HCT116 (cell line): ENCODE measurements around the gene TPD52L1. TPM values are rescaled to one million over a fixed set of nuclear protein-coding genes. Genes with fewer than 3 reads are reported as not detected.

Experiments used
- ATAC-seq: fragments of 200-7000 bp; cut with Tn5 transposase; 2 replicates; pipeline ENCODE4 v1.9.1; 2020; ENCODE audit warnings: mild to moderate bottlenecking, moderate library complexity
- BruUV-seq: library from RNA; stranded (reverse); fragments of 400-500 nt; replicated peaks from 2 replicates; lab custom pipeline; 2021; lab: Mats Ljungman, UMichigan
- CTCF ChIA-PET: fragments of 300-600 bp; sonication (Branson Sonifier 250); formaldehyde crosslinking; loops from one replicate; lab custom pipeline; 2021; ENCODE audit warnings: antibody characterized with exemption; lab: Charles Lee
- POLR2A ChIA-PET: fragments of 300-600, 350-600 bp; sonication (Branson Sonifier 250); formaldehyde crosslinking; loops from one replicate; lab custom pipeline; 2021; ENCODE audit warnings: antibody characterized with exemption; lab: Charles Lee
- RAD21 ChIA-PET, 2 experiments: fragments of 300-600 bp; sonication (Branson Sonifier 250); formaldehyde crosslinking; loops; one replicate each; lab custom pipeline; 2023; ENCODE audit warnings: low total read pairs in 2 of 2; ENCODE audit not compliant: uncharacterized antibody in 2 of 2, unreplicated experiment in 2 of 2, low non-redundant PET in 1 of 2; lab: Charles Lee
- DNase-seq: peaks from one replicate; pipeline ENCODE4 v3.0.0-alpha.2; 2010; ENCODE audit warnings: low read depth, low spot score
- H2AFZ ChIP-seq: fragments of 200-600 bp; shearing (Covaris generic), sonication (generic); 2 replicates; pipeline ENCODE4 v1.6.1; 2017; ENCODE audit warnings: low read depth, mixed run types, mixed read lengths, antibody characterized with exemption, low read length; ENCODE audit not compliant: poor library complexity, severe bottlenecking
- H3K27ac ChIP-seq: 2 replicates; pipeline ENCODE4 v1.5.1; 2012; ENCODE audit warnings: low read depth, low read length
- H3K27me3 ChIP-seq: fragments of 200-600 bp; sonication (generic); 2 replicates; pipeline ENCODE4 v1.6.1; 2016; ENCODE audit warnings: mixed run types, low read length, mixed read lengths; ENCODE audit not compliant: insufficient read depth
- H3K36me3 ChIP-seq, 2 experiments: fragments of 200-500 bp in 1 of 2; fragments of 200-600 bp in 1 of 2; sonication (Bioruptor generic) in 1 of 2; sonication (generic) in 1 of 2; 2 replicates each; pipeline versions ENCODE4 v1.5.1 to v1.6.1; 2014 to 2016; ENCODE audit warnings: low read length in 2 of 2, inconsistent platforms in 1 of 2, mixed read lengths in 1 of 2, mixed run types in 1 of 2; ENCODE audit not compliant: insufficient read depth in 2 of 2, control insufficient read depth in 1 of 2
- H3K4me1 ChIP-seq, 2 experiments: fragments of 200-600 bp in 1 of 2; sonication (generic) in 1 of 2; 2 replicates each; pipeline versions ENCODE4 v1.5.1 to v1.6.1; 2012 to 2017; ENCODE audit warnings: low read length in 2 of 2, inconsistent platforms in 1 of 2, mild to moderate bottlenecking in 1 of 2, mixed read lengths in 1 of 2, mixed run types in 1 of 2, moderate library complexity in 1 of 2; ENCODE audit not compliant: insufficient read depth in 2 of 2, control insufficient read depth in 1 of 2
- H3K4me2 ChIP-seq: fragments of 200-600 bp; sonication (generic); 2 replicates; pipeline ENCODE4 v1.6.1; 2017; ENCODE audit warnings: mixed run types, low read length, mixed read lengths
- H3K4me3 ChIP-seq, 2 experiments: fragments of 200-600 bp in 1 of 2; sonication (generic) in 1 of 2; replicated peaks in 1 of 2; 2 replicates each; pipeline ENCODE4 v1.5.1; 2011 to 2016; ENCODE audit warnings: low read length in 2 of 2, control low read depth in 1 of 2, low read depth in 1 of 2, mild to moderate bottlenecking in 1 of 2, mixed read lengths in 1 of 2, mixed run types in 1 of 2
- H3K79me2 ChIP-seq: fragments of 200-600 bp; sonication (generic); 2 replicates; pipeline ENCODE4 v1.6.1; 2017; ENCODE audit warnings: mild to moderate bottlenecking, mixed run types, low read length, moderate library complexity, mixed read lengths; ENCODE audit not compliant: insufficient read depth
- H3K9ac ChIP-seq: fragments of 200-600 bp; sonication (generic); 2 replicates; pipeline ENCODE4 v1.6.1; 2016; ENCODE audit warnings: low read length, mixed read lengths
- H3K9me2 ChIP-seq: fragments of 200-600 bp; sonication (generic), shearing (Covaris generic); 2 replicates; pipeline ENCODE4 v1.6.1; 2017; ENCODE audit warnings: mixed run types, mild to moderate bottlenecking, moderate library complexity; ENCODE audit not compliant: insufficient read depth
- H3K9me3 ChIP-seq, 2 experiments: fragments of 200-500 bp in 1 of 2; fragments of 200-600 bp in 1 of 2; sonication (Bioruptor generic) in 1 of 2; sonication (generic) in 1 of 2; 2 replicates each; pipeline ENCODE4 v1.6.1; 2014 to 2017; ENCODE audit warnings: low read length in 2 of 2, mixed read lengths in 2 of 2, inconsistent platforms in 1 of 2, low read depth in 1 of 2, mild to moderate bottlenecking in 1 of 2, mixed run types in 1 of 2, moderate library complexity in 1 of 2; ENCODE audit not compliant: control insufficient read depth in 1 of 2, insufficient read depth in 1 of 2
- H4K20me1 ChIP-seq: fragments of 200-600 bp; sonication (generic), shearing (Covaris generic); 2 replicates; pipeline ENCODE4 v1.6.1; 2017; ENCODE audit warnings: mixed run types, mild to moderate bottlenecking, moderate library complexity; ENCODE audit not compliant: insufficient read depth
- ATF3 ChIP-seq: IDR thresholded peaks from 2 replicates; pipeline ENCODE4 v1.6.1; 2012
- CBX3 ChIP-seq: IDR thresholded peaks from 2 replicates; pipeline ENCODE4 v1.6.1; 2012; ENCODE audit warnings: low read depth
- CEBPB ChIP-seq: IDR thresholded peaks from 2 replicates; pipeline ENCODE4 v1.6.1; 2012; ENCODE audit warnings: low read depth
- CTCF ChIP-seq, 3 experiments: fragments of 200-600 bp in 1 of 3; sonication (generic) in 1 of 3; IDR thresholded peaks in 2 of 3; conservative IDR thresholded peaks in 1 of 3; 2 replicates each; pipeline ENCODE4 v1.5.1; 2012 to 2017; ENCODE audit warnings: low read depth in 2 of 3, low read length in 2 of 3, antibody characterized with exemption in 1 of 3, borderline replicate concordance in 1 of 3, control low read depth in 1 of 3, mild to moderate bottlenecking in 1 of 3, mixed read lengths in 1 of 3, mixed run types in 1 of 3, moderate library complexity in 1 of 3; ENCODE audit not compliant: insufficient read depth in 1 of 3
- EGR1 ChIP-seq: IDR thresholded peaks from 2 replicates; pipeline ENCODE4 v1.6.1; 2012; ENCODE audit warnings: low read depth
- ELF1 ChIP-seq: IDR thresholded peaks from 2 replicates; pipeline ENCODE4 v1.6.1; 2012; ENCODE audit warnings: low read depth, borderline replicate concordance
- EZH2 ChIP-seq: fragments of 200-600 bp; sonication (generic); IDR thresholded peaks from 2 replicates; pipeline ENCODE4 v1.6.1; 2017; ENCODE audit warnings: antibody characterized with exemption, mixed run types
- EZH2phosphoT487 ChIP-seq: fragments of 200-600 bp; IDR thresholded peaks from 2 replicates; pipeline ENCODE4 v1.6.1; 2018; ENCODE audit warnings: antibody characterized with exemption, borderline replicate concordance
- FOSL1 ChIP-seq: IDR thresholded peaks from 2 replicates; pipeline ENCODE4 v1.6.1; 2012; ENCODE audit warnings: low read depth
- JUND ChIP-seq: IDR thresholded peaks from 2 replicates; pipeline ENCODE4 v1.6.1; 2012
- MAX ChIP-seq: IDR thresholded peaks from 2 replicates; pipeline ENCODE4 v1.6.1; 2012
- POLR2A ChIP-seq: IDR thresholded peaks from 2 replicates; pipeline ENCODE4 v1.7.0; 2011; ENCODE audit warnings: borderline replicate concordance; ENCODE audit not compliant: insufficient read depth, insufficient read length; ENCODE audit errors: extremely low read depth
- POLR2AphosphoS5 ChIP-seq: IDR thresholded peaks from 2 replicates; pipeline ENCODE4 v1.6.1; 2011; ENCODE audit warnings: mild to moderate bottlenecking, low read depth, low read length, moderate library complexity
- RAD21 ChIP-seq: IDR thresholded peaks from 2 replicates; pipeline ENCODE4 v1.6.1; 2012; ENCODE audit warnings: low read depth, mild to moderate bottlenecking
- SIN3A ChIP-seq: IDR thresholded peaks from 2 replicates; pipeline ENCODE4 v1.6.1; 2012; ENCODE audit warnings: low read depth
- SRF ChIP-seq: IDR thresholded peaks from 2 replicates; pipeline ENCODE4 v1.6.1; 2012; ENCODE audit warnings: low read depth
- TCF7L2 ChIP-seq: IDR thresholded peaks from 2 replicates; pipeline ENCODE4 v1.7.0; 2011; ENCODE audit warnings: borderline replicate concordance, inconsistent platforms; ENCODE audit not compliant: insufficient read depth, insufficient read length; ENCODE audit errors: extremely low read depth
- YY1 ChIP-seq: IDR thresholded peaks from 2 replicates; pipeline ENCODE4 v1.6.1; 2011; ENCODE audit warnings: low read length, low read depth, moderate library complexity, mild to moderate bottlenecking; ENCODE audit not compliant: insufficient replicate concordance; ENCODE audit errors: extremely low read depth
- ZFX ChIP-seq: fragments of 450-650 bp; IDR thresholded peaks from 2 replicates; pipeline ENCODE4 v1.6.1; 2017
- ZNF274 ChIP-seq: fragments of 200-500 bp; sonication (Bioruptor generic); IDR thresholded peaks from 2 replicates; pipeline ENCODE4 v1.6.1; 2014; ENCODE audit warnings: mild to moderate bottlenecking, low read depth, low read length, inconsistent platforms
- intact Hi-C: fragments of 100-400 bp; cut with micrococcal nuclease; formaldehyde crosslinking; loops from 2 replicates; pipeline ENCODE4 v1.10.0; 2022
- total RNA-seq: library from RNA; stranded (reverse); gene quantifications from one replicate; pipeline ENCODE4 v1.2.1, GENCODE V29; 2021; ENCODE audit not compliant: unreplicated experiment

Gene TPD52L1
- total RNA-seq, 1 experiment from 2014 or later: 64.1 TPM

- ChIA-PET CTCF (no interaction called here), POLR2A (no interaction called here), RAD21 (no interaction called here)
- TF ChIP-seq POLR2A: no peak
- no peak for TF ChIP-seq EZH2phosphoT487
- TF ChIP-seq ATF3: no peak
- no peak for TF ChIP-seq ZNF274
- TF ChIP-seq CBX3: no peak
- no peak for TF ChIP-seq JUND
- TF ChIP-seq ZFX: no peak
- TF ChIP-seq FOSL1: no peak
- TF ChIP-seq CEBPB: no peak
- TF ChIP-seq MAX: no peak
- no peak for TF ChIP-seq RAD21
- TF ChIP-seq SRF: no peak
- no peak for TF ChIP-seq EZH2
- no peak for TF ChIP-seq EGR1
- no peak for TF ChIP-seq YY1
- no peak for TF ChIP-seq TCF7L2
- no peak for TF ChIP-seq CTCF (IDR thresholded peaks at IDR 0.05 in 2 of 3, conservative IDR thresholded peaks at IDR 0.05 in 1 of 3; ENCODE audit: borderline replicate concordance in 1 of 3, insufficient read depth in 1 of 3, low read depth in 2 of 3, low read length in 2 of 3)
- TF ChIP-seq POLR2AphosphoS5: no peak
- no peak for TF ChIP-seq ELF1
- TF ChIP-seq SIN3A: no peak
- Histone ChIP-seq H3K9me2 (no peaks in the 10 kb centered on the region), H3K79me2 (peaks cover 57% of the 10 kb centered on the region), H3K9ac (no peak overlapping the region), H3K4me3 (no peak overlapping the region), H2AFZ (no peak overlapping the region), H3K9me3 (no peaks in the 10 kb centered on the region), H3K27me3 (no peaks in the 10 kb centered on the region), H4K20me1 (peaks cover 3% of the 10 kb centered on the region; the same call in 1 of the 2 replicates), H3K4me2 (no peak overlapping the region), H3K4me1 (peaks cover 0 to under 1% of the 10 kb centered on the region in 2 experiments; a peak in 1 of 4 replicates), H3K27ac (no peak overlapping the region), H3K36me3 (peaks cover 46 to 69% of the 10 kb centered on the region in 2 experiments)
- BruUV-seq: no TSS peak
- ATAC-seq (no peak), DNase-seq (no peak)
- intact Hi-C loops: no loop called here
Observed at GRCh38 chr6:125294925-125295324, 141.4 kb downstream of the TPD52L1 start.
